Stromal cell of bone marrow (primary cell): ENCODE results near the gene DENND6B.

Source experiments
- DNase-seq: peaks from one replicate; pipeline ENCODE4 v3.0.0-alpha.2; 2012; ENCODE audit warnings: low read depth

The DENND6B gene

DNA sequence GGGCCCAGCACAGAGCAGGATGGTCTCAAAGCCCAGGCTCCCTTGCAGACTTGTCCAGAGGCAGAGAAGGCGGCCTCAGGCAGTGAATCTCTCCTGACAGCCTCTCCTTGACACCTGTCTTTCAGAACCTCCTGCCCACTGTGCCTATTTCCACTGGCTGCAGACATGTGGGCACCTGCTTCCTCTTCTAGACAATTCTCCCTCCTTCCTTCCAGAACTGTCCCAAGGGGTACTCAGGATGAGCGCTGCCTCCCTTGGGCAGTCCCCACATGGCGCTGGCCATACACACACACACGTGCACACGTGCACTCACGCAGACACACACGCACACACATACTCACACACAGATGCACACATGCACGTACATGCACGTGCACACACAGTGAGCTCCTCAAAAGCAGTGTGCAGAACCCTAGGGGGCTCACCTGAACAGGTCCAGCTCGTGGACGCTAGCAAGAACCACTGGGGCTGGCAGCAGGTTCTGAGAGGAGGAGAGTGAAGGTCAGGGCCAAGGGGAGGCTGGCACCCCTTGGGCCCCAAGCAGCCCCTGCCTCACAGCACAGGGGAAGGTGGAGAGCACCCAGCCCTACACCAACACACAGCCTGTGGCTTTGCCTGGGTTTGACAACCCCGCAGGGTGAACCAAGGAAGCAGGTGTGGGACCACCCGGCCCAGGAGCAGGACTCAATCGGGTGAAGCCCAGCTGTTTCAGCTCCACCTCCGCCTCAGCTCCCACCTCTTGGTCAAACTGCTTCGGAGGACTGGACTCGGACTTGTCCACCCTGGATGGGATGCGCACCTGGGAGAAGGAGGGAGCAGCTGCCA, 11.3 kb downstream of the DENND6B start:
- no peak for DNase-seq

- no peak for DNase-seq
Observed at GRCh38 chr22:50314455-50315288, 12.1 kb downstream of the DENND6B start.

DNA sequence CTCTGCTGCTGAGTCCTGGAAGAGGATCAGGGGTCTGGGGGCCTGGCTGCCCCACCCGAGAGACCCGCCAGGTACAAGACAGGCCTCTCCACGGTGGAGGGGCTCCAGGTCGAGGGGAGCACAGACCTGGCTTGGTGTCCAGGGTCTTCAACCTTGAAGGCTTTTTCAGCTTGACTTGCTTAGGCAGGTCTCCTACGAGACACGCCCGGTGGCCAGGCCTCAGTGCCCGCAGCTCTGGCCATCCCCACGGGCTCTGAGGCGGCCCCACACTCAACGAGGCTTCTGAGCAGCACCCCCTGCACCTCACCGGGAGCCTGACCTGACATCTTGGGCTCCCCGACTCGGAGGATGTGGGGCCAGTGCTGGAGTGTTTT, 12.7 kb downstream of the DENND6B start:
- no peak for DNase-seq

GRCh38 chr22:50313600-50313999, 13.2 kb downstream of the DENND6B start:
- DNase-seq, result no peak

DNA sequence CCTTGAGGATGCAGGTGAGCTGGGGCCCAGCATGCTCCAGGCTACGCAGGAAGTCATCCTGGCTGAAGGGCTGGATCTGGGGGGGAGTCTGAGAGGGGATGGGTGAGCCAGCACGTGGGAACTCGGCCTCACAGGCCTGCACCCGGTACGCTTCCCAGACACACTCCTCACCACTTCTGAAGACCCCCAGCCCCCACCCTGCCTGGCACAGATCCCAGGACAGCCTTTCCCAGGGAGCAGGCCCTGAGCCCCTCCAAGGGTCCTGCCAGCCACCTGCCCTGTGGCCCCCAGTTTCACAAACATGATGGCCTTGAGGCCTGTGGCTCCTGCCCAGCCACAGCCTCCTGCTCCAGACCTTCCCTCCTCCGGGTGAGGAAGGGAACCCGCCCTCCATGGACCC, 13.8 kb downstream of the DENND6B start:
- no peak for DNase-seq

DNA sequence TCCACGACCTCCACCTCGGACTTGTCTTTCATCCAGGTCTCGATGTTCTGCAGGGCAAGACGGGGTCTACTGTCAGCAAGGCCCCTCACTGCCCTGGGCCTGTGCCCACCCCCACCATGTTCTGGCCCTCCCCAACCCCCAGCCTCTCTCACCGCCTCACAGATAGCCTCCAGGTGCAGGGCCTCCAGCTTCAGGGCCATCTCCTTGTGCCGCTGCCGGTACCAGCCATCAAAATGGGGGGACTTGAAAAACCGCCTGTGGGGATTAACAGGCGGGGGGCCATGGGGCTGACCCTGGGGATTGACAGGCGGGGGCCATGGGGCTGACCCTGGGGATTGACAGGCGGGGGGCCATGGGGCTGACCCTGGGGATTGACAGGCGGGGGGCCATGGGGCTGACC, 14.4 kb downstream of the DENND6B start:
- no peak for DNase-seq

- no peak for DNase-seq
Observed at GRCh38 chr22:50311606-50312351, 15.0 kb downstream of the DENND6B start.

DNA sequence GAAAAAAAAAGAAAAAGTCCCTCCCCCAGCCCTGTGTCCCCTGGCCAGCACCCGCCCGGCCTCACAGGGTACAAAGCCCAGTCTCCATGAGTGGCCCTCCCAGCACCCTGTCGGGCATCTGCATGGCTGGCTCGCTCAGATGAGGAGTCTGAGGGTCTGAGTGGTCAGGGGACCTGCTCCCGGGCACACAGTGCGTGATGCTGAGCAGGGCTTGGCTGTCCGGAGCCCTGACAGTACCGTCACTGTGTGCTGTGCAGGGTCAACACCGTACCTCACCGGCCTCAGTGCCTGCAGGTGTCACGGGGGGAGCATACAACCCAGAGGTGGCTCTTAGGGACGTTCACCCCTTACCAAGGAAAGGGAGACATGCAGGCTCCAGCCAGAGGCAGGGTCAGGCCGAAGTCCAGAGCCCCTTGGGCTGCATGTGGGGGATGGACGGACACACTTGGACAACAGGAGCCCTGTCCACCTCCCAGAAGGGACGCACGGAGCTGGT, 15.8 kb downstream of the DENND6B start:
- DNase-seq, result no peak

DNA sequence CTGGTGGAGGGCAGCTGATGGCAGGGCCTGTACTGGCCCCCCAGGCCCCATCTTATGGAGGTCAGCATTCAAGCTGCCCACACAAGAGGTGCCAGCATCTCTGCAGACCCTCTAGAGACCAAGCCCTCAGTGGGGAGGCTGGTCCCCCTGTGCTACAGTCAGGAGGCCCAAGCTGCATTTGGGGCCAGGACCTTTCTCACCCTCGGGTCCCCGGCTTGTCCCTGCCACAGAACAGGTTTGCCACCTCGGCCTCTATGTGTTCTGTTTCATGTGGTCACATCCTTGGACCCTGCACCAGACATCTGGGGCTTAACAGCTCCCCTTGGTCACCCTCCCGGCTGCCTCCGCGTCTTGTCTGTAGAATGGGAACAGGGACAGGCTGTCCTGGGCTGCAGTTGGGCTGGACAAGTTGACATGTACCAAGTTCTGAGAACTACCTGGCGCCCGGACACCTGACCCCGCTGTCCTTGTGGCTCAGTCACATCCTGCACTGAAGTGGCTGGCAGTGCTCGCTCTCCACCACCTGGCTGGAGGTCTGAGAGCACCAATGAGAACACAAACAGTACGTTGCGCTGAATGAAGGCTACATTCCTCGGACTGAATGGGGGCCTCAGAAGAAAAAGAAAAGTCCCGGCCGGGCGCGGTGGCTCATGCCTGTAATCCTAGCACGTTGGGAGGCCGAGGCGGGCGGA, 16.6 kb downstream of the DENND6B start:
- DNase-seq, result no peak

- no peak for DNase-seq
Observed at GRCh38 chr22:50309601-50309991, 17.2 kb downstream of the DENND6B start.

- no peak for DNase-seq
Observed at GRCh38 chr22:50308986-50309600, 17.7 kb downstream of the DENND6B start.

- no peak for DNase-seq
Observed at GRCh38 chr22:50308597-50308935, 18.2 kb downstream of the DENND6B start.

DNA sequence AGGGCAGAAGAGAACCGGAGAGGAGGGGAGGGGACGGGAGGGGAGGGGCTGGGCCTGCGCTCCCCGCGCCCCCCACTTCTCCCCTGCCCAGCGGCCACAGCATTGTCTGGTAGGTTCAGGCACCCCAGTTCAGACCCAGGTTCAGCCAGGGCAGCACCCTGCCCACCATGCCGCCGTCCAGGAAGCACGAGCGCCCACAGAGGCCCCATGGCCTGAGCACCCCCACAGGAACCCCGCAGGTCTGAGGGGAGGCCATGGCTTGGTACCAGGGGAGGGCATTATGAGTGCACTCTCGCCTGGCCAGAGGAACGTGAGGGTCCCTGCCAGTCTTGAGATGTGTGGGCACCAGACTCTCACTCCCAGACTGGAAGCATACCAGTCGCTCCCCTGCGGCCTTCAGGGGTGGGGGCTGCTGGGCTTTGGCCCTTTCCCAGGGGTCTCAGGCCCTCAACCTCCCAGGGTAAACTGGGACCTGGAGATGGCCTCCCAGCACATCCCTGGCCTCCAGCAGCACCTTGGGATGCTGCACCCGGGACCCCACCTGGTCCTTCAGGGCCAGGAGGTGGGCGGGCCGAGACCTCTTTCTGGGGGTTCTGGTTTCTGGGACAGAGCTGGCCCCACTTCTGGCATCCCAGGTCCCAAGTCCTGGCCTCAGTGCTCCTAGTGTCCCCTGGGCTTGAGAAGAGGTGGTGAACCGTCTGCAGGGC, 18.8 kb downstream of the DENND6B start:
- DNase-seq, result no peak

DNA sequence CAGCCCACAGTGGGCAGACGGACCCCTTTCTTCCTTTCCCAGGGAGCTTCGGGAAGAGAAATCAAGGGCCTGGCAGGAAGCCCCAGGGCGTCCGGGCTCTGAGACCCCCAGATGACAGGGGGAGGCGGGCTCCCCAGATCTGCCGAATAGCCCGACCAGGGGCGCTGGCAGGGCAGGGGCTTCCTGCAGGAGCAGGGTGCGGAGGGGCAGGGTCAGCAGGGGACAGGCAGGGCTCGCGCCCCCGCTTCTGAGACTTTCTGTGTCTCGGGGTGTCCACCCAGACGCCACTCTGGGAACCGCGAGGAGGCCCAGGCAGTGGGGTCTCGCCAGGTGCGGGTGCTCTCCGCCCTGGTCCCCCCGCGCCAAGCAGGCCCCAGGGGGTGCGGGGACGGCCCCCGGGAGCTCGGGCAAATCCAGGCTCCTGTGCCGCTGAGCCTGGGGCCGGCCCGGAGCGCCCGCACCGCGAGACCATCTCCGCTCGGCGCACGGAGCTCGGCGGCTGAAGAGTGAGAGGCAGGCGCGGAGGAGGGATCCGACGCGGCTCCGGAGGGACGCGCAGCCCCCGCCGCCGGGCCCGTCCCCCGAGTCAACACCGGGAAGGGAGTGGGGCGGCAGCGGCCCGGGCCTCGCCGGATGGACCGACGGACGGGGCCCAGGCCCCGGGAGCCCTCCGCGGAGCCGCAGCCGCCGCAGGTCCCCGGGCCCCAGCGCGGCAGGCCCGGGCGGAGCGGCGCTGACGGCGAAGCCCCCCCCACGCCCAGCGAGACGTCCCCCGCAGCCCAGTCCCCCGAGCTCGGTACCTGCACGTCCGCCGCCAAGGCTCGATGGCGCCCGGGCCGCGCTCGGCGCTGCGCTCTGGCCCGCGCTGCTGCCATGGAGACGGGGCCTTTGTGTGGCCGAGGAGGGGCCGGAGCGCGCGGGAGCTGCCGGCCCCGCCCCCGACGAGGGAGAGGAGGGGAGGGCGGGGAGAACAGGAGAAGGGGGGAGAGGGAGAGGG, 19.8 kb downstream of the DENND6B start, which contains the start of gene PLXNB2:
TSS of gene PLXNB2 (minus strand) at position 894 of the 997 bp plus-strand sequence. CDS start 17,062 bp downstream, outside the sequence.
- peak; percentile 61 for DNase-seq

GRCh38 chr22:50305923-50306566, 20.8 kb downstream of the DENND6B start:
- peak; percentile 92 for DNase-seq

- no peak for DNase-seq
Observed at GRCh38 chr22:50305393-50305922, 21.4 kb downstream of the DENND6B start.

DNA sequence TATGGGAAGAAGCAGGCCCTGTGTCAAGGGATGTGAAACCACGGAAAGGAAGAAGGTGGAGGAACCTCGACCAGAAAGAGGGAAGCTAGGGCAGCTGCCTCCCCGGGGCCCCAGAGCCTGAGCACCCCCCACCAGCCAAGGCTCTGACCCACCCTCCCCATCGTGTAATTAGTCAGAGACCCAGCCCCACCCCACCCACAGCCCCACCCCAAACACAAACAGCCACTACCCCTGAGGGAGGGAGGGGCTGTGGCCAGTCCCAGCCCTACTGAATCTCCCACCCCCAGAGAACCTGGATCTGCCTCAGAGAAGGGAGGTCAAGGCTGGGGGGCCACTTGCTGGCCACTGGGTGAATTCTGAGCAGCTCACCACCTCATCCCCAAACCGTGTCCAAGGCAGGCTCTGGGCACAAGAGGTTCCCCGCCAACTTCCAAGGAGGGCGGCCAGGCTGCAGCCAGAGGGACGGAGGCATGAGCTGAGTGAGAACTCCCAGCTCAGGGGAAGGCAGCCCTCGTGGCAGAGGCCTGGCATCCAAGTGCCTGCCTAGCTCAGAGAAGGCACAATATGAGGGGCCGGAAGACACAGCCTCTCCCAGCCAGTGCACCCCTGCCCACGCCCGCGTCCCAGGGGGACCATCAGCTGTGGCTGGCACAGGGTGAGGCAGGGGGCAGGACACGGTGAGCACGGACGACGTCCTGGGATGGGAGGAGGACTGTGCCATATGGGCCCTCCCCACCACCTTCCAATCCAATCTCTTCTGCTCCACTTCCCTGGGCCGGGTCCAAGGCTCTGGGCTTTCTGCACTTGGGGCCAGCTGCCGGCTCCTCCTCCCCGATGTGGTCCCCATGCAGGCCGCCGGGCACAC, 22.1 kb downstream of the DENND6B start:
- no peak for DNase-seq
